AG09309 (cell line): ENCODE results near the gene TNFRSF17.

Experiments used
- DNase-seq: peaks from one replicate; pipeline ENCODE4 v3.0.0-alpha.2; 2010; ENCODE audit warnings: low read depth
- H3K4me3 ChIP-seq: 2 replicates; pipeline ENCODE4 v1.5.1; 2011; ENCODE audit warnings: mild to moderate bottlenecking, low read depth, low read length, moderate library complexity; ENCODE audit not compliant: control insufficient read depth
- TF ChIP-seq, protein P1 (sequence below): IDR thresholded peaks from 2 replicates; pipeline ENCODE4 v1.5.1; 2011; ENCODE audit warnings: mild to moderate bottlenecking, low read depth, low read length, inconsistent platforms; ENCODE audit not compliant: insufficient read depth, control insufficient read depth; ENCODE audit errors: missing control alignments

TNFRSF17 gene

DNA sequence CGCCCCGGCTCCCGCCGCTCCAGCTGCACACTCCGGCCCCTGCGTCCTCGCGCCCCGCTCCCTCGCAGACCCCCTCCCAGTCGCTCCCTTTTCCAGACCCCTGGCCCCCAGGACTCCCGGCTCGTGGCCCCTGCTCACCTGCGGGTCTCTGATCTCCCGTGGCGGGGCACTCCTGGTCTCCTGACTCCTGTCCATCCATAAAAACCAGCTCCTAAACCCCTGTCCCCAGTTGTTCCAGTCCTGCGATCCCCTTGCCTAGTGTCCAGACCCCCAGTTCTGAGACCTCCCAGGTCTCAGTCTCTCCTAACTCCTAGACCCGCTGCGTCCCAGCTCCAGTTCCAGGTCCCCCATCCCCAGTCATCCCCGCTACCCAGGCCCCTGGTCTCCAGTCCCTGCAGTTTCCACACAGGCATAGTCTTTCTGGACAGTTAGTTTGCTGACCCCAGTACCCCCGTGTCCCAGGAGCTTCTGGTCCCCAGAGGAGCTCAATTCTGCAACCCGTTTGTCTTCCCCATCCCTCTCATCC, 11.9 kb downstream of the TNFRSF17 start:
- H3K4me3 ChIP-seq: peak overlapping the region; percentile 82
- TF ChIP-seq, protein P1, sequence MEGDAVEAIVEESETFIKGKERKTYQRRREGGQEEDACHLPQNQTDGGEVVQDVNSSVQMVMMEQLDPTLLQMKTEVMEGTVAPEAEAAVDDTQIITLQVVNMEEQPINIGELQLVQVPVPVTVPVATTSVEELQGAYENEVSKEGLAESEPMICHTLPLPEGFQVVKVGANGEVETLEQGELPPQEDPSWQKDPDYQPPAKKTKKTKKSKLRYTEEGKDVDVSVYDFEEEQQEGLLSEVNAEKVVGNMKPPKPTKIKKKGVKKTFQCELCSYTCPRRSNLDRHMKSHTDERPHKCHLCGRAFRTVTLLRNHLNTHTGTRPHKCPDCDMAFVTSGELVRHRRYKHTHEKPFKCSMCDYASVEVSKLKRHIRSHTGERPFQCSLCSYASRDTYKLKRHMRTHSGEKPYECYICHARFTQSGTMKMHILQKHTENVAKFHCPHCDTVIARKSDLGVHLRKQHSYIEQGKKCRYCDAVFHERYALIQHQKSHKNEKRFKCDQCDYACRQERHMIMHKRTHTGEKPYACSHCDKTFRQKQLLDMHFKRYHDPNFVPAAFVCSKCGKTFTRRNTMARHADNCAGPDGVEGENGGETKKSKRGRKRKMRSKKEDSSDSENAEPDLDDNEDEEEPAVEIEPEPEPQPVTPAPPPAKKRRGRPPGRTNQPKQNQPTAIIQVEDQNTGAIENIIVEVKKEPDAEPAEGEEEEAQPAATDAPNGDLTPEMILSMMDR: no peak
- DNase-seq: no peak

GRCh38 chr16:11977376-11978041, 12.5 kb downstream of the TNFRSF17 start:
- peak; percentile 72 for DNase-seq
- H3K4me3 ChIP-seq: peak overlapping the region; percentile 82
- TF ChIP-seq, protein P1: no peak

DNA sequence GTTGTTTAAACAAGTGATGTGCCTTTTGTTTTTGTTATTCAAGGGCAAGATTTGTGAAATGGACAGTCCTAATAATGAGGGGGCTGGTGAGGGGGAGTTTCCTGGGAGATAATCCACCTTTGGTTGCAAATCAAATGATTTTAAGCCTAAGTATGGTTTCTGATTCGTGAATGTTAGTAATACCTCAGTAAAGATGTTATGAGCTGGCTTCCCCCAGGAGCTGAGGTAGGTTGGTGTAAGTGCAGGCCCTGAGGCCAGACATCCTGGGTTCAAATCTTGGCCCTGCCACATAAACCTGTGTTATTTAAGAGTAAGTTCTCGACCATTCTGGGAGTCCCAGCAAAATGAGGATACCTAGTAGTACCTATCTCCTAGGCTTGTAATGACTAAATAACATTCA, 13.1 kb downstream of the TNFRSF17 start:
- H3K4me3 ChIP-seq: peak overlapping the region; percentile 82
- TF ChIP-seq, protein P1: no peak
- no peak for DNase-seq

GRCh38 chr16:11979013-11979672, 14.1 kb downstream of the TNFRSF17 start:
- DNase-seq: no peak
- no peak overlapping the region for H3K4me3 ChIP-seq
- TF ChIP-seq, protein P1: no peak

DNA sequence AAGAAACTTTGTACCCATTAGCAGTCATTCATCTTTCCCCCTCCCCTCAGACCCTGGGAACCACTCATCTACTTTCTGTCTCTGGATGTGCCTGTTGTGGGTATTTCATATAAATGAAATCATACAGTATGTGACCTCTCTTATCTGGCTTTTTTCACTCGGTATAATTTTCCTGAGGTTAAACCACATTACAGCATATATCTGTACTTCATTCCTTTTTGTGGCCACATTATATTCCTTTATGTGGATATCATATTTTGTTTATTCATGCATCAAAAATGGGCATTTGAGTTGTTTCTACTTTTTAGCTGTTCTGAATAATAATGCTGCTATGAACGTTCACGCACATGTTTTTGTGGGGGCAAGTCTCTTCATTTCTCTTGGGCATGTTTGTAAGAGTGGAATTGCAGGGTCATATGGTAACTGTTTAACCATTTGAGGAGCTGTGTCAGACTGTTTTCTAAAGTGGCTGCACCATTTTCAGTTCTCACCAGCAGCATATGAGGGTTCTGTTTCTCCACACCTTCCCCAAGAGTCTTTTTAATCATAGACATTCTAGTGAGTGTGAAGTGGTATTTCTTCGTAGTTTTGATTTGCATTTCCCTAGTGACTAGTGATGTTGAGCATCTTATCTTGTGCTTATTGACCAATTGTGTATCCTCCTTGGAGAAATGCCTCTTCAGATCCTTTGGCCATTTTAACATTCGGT, 15.3 kb downstream of the TNFRSF17 start:
- TF ChIP-seq, protein P1: no peak
- H3K4me3 ChIP-seq: no peak overlapping the region
- no peak for DNase-seq

- TF ChIP-seq, protein P1: no peak
- DNase-seq: no peak
- H3K4me3 ChIP-seq: no peak overlapping the region
These were observed 20.2 kb downstream of the TNFRSF17 start for GRCh38 chr16:11985250-11985649.
